ENCODE measurements around the gene TAF4.

Gene TAF4

DNA sequence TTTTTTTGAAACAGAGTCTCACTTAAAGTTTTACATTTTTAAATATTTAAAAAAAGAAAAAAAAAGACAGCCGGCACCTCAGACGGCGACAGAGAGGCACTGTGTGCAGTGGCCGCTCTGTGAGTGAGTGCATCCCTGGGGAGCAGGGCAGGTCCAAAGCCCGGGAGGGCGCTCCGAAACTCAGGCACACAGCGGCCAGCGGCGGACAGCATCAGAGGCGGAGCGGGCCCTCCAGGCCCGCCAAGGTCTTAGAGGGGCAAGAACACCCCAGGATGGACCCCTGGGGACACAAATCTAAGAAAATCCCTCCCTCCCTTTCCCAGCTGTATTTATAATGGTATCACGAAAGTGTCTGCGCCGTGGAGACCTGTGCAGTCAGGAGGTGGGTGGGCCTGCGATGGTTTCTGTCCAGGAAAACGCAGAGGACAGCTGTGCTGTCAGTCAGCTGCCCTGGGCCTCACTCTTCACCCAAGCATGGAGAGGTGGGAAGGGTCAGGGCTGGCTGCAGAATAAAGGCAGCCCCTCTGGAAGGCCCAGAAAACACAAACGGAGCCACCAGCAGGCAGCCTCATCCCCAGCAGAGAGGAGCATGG lies 43.8 kb downstream of the TAF4 start:
- DNase-seq (ENCODE audit: low read depth) = no peak

DNA sequence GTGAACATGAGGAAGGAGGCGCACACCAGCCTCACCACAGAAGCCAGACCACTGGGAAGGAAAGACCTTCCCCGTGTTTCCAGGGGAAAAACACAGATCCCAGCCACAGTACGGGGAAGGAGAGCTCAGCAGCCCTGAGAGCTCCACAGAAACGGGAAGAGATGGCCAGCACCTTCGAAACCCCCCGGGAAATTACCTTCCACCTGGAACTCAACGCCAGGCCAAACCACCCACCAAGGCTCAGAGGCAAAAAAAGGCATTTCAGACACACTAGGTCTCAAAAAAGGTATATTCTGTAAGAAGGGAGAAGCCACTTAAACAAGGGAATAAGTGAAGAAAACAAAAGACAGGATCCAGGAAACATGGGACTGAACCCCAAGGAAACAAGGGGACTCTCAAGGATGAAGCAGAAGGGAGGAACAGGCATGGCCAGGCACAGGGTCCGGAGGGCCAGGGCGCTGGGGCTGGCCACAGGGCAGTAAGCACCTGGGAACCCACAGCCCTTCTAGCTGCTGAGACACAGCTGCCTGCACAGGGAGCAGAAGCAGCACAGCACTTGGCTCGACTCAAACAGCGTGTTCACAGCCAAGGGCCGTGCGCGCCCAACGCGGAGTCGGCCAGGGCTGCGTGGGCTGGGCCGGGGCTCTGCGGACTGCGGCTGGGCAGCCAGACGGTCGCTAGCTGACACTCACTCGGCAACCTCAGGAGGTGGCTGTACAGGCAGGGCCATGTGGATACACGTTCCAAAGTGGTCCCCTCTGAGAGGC lies 44.6 kb downstream of the TAF4 start:
- DNase-seq (ENCODE audit: low read depth) = no peak

GRCh38 chr20:62019881-62020492 lies 45.7 kb downstream of the TAF4 start:
- DNase-seq (ENCODE audit: low read depth) = no peak

DNA sequence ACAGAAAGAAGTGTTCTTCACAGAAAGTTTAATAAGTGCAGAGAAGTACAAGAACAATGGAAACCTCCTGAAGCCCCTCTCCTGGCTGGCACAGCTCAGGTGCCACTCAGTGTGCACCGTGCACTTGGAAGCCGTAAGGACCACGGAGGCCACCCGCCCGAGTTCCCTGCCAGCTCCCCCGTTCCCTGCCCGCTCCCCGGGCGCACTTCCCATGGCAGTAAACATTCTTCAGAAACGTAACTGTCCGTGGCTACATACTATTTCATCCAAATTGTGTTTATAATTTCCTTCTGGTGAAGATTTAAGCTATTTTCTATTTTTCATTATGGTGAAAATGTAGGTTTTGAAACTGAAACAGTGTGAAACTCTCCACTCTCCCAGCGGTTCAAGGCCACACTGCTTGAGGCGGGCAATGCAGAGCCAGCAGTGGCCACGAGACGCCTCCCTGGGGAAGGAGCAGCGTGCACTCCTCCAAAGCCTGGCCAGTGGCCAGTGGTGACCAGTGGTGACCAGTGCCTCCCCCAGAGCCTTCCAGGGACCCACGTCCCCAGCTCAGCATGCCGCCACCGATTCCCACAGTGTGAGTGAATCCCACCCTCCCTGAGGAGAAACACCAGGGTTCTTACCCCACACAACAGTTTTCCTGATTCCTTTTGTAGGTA lies 46.4 kb downstream of the TAF4 start:
- no peak for DNase-seq (ENCODE audit: low read depth)

DNA sequence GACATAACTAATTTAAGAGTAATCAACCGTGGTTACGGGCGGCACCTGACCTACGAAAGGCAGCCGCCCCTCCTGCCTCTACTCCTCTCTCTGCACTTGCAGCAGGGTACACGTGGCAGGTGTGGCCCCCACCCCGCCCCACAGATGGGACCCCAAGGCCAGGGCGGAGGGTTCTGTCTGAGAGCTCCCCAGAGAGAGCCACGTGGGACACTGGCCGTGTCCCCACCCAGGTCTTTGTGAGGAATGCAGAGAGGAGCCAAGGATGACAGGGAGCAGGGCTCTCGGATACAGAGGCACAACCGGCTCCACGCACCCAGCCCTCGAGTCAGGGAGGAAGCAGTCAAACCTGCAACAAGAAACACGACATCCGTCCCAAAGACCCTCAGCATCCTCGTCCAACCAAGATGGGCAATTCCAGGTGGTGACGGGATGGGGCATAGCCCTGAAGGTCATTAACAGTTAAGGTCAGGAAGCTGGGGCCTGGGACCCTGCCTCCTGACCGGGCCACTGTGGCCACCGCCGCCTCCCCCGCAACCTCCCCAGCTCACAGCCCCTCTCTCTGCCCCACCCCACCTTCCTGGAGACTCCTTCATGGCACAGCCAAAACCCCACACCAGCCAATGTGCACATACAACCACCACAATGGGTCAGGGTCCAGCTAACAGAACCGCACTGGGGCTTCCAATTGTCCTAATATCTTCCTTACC lies 47.1 kb downstream of the TAF4 start:
- no peak for DNase-seq (ENCODE audit: low read depth)

DNA sequence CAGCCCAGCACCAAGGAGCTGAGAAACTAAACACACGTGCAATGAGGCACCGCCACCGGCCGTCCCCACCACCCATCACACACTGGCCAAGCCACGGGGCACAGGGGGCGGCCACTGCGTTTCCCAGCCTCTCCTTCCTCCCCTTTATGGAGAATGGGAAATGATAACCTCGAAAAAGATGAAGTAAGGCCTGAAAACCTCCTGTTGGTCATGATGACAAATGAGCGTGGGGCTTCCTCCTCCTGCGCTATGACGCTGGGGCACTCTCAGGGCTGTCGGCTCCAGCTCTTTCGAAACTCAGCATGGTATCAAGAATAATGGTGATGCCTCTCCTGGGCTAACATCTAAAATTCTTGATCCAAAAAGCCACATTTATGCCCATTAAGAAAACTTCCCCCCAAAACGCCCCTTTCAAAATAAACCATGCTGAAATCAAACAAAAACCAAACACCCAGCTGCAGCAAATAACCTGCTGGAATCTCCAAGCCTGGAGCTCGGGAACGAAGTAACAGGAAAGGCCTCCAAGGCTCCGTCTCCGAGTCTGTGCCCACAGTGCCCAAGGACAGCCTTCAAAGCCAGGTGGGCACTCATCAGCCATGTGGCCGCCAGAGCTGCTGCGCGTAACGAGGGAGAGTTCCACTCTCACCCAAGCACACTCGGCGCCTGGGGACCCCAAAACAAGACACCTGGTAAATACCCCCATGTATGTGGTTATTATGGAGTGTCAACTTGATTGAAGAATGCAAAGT lies 50.0 kb downstream of the TAF4 start:
- DNase-seq (ENCODE audit: low read depth) = peak; percentile 51

DNA sequence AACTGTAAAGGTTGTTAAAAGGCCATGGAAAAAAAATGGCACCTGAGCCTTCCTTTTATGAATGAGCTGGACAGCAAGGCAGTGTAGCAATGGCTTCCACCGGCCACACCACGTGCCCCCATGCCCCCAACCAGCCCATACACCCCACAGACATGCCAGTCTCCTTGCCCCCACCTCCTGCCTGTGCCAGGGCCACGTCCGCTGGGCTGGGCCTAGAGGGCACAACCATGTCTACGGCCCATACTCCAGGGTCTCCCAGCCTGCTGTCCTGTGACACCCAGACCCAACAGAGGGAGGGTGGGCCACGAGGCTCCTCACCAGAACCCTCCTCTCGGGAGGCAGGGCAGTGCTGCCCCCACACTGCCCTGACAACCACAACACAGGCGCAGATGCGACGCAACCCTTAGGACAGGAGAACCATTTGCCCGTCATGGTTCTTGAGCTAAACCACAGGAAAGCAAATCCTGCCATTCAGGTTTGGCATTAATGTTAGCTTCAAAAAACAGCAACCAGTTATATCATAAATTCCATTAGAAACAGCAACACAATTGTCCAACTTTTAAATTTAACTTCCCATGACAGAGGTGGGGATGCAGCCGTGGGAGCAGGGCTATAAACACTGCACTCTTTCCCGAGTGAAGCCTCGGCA lies 50.7 kb downstream of the TAF4 start:
- no peak for DNase-seq (ENCODE audit: low read depth)

DNA sequence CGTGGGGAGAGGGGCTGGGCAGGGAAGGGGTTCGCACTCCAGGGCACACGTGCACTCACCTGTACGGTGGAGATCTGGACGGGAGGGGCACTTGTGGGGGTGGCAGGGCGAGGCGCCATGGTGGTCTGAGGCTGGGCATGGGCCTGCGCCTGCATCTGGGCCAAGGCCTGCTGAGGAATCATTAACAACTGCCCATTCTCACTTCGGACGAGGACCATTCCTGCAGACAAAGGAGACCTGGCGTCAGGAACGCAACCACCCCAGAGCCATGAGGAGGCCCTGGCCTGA lies 51.2 kb downstream of the TAF4 start:
- no peak for DNase-seq (ENCODE audit: low read depth)

DNA sequence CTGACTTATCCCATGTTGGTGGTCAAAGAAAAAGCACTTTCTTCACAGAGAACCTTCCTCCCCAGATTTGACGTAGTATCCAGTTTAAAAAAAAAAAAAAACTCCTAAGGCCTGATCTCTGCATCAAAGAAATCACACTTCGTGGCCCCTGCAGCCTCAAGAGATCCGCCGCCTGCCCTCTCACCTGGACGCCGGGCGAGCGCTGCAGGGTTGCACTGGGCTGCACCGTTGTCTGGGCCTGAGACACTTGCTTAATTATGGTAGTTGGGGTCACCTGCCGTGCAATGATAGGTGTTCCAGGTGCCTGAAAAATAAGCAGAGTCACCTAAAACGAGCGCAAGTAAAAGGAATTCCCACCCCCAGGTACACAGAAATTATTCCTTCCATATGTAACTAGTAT lies 53.0 kb downstream of the TAF4 start:
- DNase-seq (ENCODE audit: low read depth) = no peak

DNA sequence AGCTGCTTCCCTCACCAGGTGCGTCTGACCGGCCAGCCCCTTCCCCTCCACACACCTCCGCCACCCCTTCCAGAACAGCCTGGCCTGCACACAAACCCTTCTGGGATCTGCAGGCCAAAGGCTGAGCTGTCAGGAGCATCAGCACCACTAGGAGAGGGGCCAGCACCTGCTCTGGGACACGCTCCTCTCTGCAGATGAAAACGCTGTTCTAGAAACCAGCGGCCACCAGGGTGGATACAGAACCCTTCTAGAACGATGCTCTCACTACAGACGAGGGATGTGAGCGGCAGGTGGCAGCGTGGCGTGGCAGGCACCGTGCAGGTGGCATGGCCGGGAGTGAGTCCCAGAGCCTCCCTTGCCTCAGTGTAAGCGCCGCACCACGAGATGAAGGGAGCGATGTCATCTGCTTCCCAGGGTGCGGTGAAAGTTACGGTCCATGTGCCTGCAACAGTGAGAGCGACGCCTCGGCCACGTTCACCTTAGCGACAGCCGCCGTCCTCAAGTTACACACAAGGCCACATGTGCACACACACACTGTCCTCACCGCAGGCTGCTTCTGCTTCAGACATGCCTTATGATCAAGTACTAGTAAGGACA lies 53.6 kb downstream of the TAF4 start:
- no peak for DNase-seq (ENCODE audit: low read depth)

DNA sequence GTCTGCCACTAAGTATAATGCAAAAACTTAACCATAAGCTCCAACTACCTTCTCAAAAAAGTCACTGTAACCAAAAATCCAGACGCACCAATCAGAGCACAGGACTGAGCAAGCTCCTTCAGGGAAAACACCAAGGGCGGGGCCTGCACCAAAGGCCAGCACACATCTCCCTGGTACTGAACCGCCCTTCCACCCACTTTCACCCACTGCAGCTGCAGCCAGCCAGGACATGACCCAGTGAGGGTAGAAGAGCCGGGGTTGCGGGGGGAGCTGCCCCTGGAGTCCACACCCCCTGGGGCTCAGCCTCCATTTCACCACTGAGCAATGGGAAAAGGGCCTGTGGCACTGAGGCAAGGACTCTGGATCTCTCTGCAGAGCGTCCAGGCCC lies 54.3 kb downstream of the TAF4 start:
- DNase-seq (ENCODE audit: low read depth) = no peak

GRCh38 chr20:62010551-62011402 lies 54.9 kb downstream of the TAF4 start:
- peak; percentile 39 for DNase-seq (ENCODE audit: low read depth)

DNA sequence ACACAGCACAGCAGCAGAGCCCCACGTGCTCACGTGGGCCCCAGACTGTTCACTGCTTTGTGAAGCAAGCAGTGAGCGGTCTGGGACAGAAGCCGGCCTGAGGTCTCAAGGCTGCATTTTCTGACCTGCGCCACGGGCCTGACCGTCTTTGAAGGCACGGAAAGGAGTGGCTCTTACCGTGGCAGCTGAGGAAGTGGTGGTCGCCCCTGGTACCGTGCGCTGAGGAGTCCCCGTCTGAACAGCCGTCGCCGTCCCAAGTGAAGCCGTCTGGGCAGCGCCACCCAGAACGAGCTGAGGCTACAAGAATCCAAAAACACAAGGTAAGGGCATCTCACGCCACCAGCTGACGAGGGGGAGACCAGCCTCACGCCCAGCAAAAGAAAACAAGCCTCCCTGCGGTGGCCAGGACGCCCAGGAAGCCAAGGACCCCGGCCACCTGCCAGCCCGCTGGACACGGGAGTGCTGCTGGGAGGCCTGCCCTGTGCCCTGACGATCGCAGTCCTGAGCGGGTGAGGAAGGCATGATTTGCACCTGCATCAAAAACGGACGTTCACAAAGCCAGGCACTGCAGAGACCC lies 55.7 kb downstream of the TAF4 start:
- no peak for DNase-seq (ENCODE audit: low read depth)

- DNase-seq (ENCODE audit: low read depth) = no peak
Measured at GRCh38 chr20:62009322-62009721, 56.4 kb downstream of the TAF4 start.

DNA sequence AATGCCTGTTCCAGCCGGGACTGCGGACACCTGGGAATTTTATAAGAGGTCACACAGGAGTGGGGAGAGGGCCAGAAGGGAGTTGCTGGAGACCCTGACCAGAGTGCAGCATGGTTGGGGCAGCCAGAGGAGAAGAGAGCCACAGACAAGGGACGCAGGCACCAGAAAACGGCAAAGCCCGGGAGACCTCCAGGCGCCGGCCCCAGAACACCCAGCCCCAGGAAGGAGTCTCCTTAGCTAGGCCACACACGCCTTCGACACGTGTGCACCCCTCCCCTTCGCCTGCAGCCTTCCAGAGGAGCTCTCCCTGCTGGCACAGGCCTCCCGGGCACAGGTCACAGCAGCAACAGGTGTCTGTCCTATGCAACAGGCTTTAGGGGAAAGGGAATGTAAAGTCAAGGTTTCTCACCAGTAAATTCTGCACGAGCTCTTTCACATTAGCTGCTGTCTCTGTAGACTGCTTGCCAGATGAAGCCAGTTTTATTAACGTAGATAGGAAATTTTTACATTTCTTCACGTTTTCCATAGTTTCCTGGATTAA lies 57.0 kb downstream of the TAF4 start:
- DNase-seq (ENCODE audit: low read depth) = no peak

DNA sequence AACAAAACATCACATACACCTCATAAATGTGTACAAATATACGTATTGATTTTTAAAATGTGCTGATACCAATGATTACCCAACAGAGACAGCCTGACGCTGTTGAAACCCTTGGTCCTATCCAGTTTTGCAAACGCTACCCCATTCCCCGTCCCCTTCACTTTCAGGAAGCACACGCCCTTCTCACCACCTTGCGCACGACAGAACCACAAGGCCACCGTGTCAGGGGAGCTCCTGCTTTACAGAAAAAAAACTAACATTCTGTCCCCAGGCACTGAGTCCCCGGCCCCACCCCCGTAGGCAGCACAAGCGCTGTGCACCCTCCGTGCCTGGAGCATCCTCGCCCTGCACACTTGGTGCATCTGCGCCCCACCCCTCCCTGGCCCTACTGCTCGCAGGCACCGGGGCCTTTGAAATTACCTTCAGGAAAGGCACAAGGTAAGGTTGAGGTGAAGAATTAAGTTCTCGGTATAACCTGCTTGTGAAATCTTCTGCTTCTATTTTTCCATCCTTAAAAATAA lies 58.5 kb downstream of the TAF4 start:
- DNase-seq (ENCODE audit: low read depth) = no peak

DNA sequence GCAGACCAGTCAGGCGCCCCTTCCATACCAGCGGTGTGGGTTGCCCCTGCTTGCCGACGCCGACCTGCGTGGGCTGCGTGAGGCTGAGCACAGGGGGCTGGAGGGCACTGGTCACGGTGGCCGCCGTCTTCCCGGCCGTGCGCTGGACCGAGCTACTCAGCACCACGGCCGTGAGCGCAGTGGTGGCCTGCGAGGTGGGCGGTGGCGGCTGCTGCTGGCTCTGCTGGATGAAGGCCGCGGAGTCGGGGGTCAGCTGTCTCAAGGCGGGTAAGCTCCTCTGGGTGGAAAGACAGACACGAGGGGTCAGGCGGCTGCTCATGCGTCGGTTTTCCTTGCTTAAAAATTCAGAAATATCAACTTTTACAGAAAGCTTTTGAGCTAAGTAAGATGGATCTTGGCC lies 59.2 kb downstream of the TAF4 start:
- DNase-seq (ENCODE audit: low read depth) = no peak

DNA sequence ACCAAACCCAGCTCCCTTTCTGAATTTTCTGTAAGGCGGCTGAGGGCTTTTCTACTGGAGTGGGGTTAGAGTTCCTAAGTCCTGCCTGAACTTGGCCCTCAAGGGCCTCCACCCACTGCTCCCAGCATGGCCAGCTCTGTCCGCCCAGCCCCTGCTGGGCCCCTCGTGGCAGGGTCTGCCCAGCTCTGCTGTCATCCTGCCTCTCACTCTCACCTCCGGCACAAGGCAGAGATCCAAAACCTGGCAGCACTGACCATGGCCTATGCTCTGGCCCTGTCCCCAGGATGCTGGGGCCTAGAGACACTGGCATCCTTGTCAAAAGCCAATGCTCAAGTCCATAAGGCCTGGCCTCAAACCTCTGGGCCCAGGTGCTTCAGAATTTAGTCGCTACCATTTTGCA lies 61.1 kb downstream of the TAF4 start:
- no peak for DNase-seq (ENCODE audit: low read depth)

Data from amniotic epithelial cell (primary cell).